Measurements from ENCODE around the gene ZBTB32. TPM values are rescaled to one million over a fixed set of nuclear protein-coding genes. Genes with fewer than 3 reads are reported as not detected.
"Not testable (repeated sequence)": the region's sequence is repeated elsewhere in the genome, so short reads cannot be mapped to it uniquely, and the experiment has no call there.

The ZBTB32 gene
- total RNA-seq, 3 donors from 2014 or later = 0.27 TPM; not detected in 2

GRCh38 chr19:35689836-35690235 is 14.5 kb upstream of the ZBTB32 start:
- intact Hi-C loops (cut with DNase I, micrococcal nuclease) = loop anchor here in 1 of 2 donors (10.0 kb wide), 1 partner anchor 245 kb away; the partner anchor contains the start of gene LRFN3
- no peaks in the 10 kb centered on the region for H3K36me3 ChIP-seq (ENCODE audit: low read depth)
- no peak for ATAC-seq

DNA sequence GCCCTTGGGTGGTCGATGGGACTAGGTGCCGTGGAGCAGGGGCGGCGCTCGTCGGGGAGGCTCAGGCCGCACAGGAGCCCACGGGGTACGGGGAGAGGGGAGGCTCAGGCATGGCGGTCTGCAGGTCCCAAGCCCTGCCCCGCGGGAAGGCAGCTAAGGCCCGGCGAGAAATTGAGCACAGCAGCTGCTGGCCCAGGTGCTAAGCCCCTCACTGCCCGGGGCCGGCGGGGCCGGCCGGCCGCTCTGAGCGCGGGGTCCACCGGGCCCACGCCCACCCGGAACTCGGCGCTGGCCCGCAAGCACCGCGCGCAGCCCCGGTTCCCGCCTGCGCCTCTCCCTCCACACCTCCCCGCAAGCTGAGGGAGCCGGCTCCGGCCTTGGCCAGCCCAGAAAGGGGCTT is 13.3 kb upstream of the ZBTB32 start:
- ATAC-seq; H3K4me1 ChIP-seq (ENCODE audit: low read depth): not testable (repeated sequence)

More at GRCh38 chr19:35689836-35690235, 14.5 kb upstream of the ZBTB32 start:
- Histone ChIP-seq H3K9me3 (no peaks in the 10 kb centered on the region), H3K4me3 (no peak overlapping the region), H3K4me1 (ENCODE audit: low read depth) (no peaks in the 10 kb centered on the region)
- DNase-seq = no peak
- no peak for TF ChIP-seq CTCF (IDR thresholded peaks at IDR 0.05)

GRCh38 chr19:35692010-35692409 is 12.3 kb upstream of the ZBTB32 start:
- Histone ChIP-seq H3K36me3 (ENCODE audit: low read depth) (no peaks in the 10 kb centered on the region), H3K4me3 (no peak overlapping the region), H3K9me3 (no peaks in the 10 kb centered on the region), H3K4me1 (ENCODE audit: low read depth) (no peaks in the 10 kb centered on the region)
- ATAC-seq (no peak), DNase-seq (no peak)
- TF ChIP-seq CTCF (IDR thresholded peaks at IDR 0.05) = no peak
- intact Hi-C loops (cut with DNase I, micrococcal nuclease) = loop anchor here in 1 of 2 donors (10.0 kb wide), 1 partner anchor 243 kb away; the partner anchor contains the start of gene LRFN3

More for the DNA sequence above, 13.3 kb upstream of the ZBTB32 start:
- H3K4me3 ChIP-seq; DNase-seq; H3K9me3 ChIP-seq; H3K36me3 ChIP-seq (ENCODE audit: low read depth): not testable (repeated sequence)
- intact Hi-C loops (cut with DNase I, micrococcal nuclease) = loop anchor here in 1 of 2 donors (10.0 kb wide), 1 partner anchor 244 kb away; the partner anchor contains the start of gene LRFN3

DNA sequence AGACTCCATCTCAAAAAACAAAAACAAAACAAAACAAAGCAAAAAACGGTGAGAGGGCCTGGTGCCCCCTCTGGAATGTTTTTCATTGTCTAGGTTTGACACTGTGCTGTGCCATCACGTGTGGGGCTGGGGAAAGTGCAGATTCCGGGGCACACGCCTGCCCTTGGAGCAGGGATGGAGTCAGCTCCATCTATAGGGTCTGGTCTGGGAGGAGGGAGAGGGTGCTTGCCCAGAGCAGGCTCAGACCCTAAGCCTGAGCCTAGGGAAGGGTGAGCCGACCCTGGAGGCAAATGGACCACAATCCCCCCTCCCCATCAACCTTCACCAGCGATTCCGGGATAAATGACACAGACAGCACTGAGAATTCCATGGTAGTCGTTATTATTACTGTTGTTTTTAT is 10.9 kb upstream of the ZBTB32 start:
- no peak for TF ChIP-seq CTCF (IDR thresholded peaks at IDR 0.05)
- Histone ChIP-seq H3K9me3 (no peaks in the 10 kb centered on the region), H3K4me1 (ENCODE audit: low read depth) (no peaks in the 10 kb centered on the region), H3K36me3 (ENCODE audit: low read depth) (no peaks in the 10 kb centered on the region), H3K4me3 (no peak overlapping the region)
- DNase-seq (no peak), ATAC-seq (no peak)
- intact Hi-C loops (cut with DNase I, micrococcal nuclease) = loop anchor here in 1 of 2 donors (10.0 kb wide), 1 partner anchor 241 kb away; the partner anchor contains the start of gene LRFN3

- intact Hi-C loops (cut with DNase I, micrococcal nuclease) = loop anchor here in 1 of 2 donors (10.0 kb wide), 1 partner anchor 241 kb away; the partner anchor contains the start of gene LRFN3
- H3K9me3 ChIP-seq = no peaks in the 10 kb centered on the region
- peak; percentile 100 for ATAC-seq
- peak; percentile 88 for TF ChIP-seq CTCF (IDR thresholded peaks at IDR 0.05)
- H3K4me1 ChIP-seq (ENCODE audit: low read depth) = no peaks in the 10 kb centered on the region
- H3K4me3 ChIP-seq = no peak overlapping the region
- peak; percentile 86 to 95 (median 89) for DNase-seq
- H3K36me3 ChIP-seq (ENCODE audit: low read depth) = no peaks in the 10 kb centered on the region
Measured at GRCh38 chr19:35693835-35694599, 10.3 kb upstream of the ZBTB32 start.

GRCh38 chr19:35695895-35696422 is 8.4 kb upstream of the ZBTB32 start:
- no peaks in the 10 kb centered on the region for H3K36me3 ChIP-seq (ENCODE audit: low read depth)
- H3K4me1 ChIP-seq (ENCODE audit: low read depth) = no peaks in the 10 kb centered on the region
- no peak for TF ChIP-seq CTCF (IDR thresholded peaks at IDR 0.05)
- no peak overlapping the region for H3K4me3 ChIP-seq
- ATAC-seq (no peak), DNase-seq (no peak)
- intact Hi-C loops (cut with DNase I, micrococcal nuclease) = loop anchor here in 1 of 2 donors (10.0 kb wide), 1 partner anchor 239 kb away; the partner anchor contains the start of gene LRFN3
- H3K9me3 ChIP-seq = no peaks in the 10 kb centered on the region

All from mucosa of descending colon (tissue), 3 donors.